Keratinocyte (primary cell): ENCODE data around the gene LDB2. TPM values are rescaled to one million over a fixed set of nuclear protein-coding genes. Genes with fewer than 3 reads are reported as not detected.

Source experiments
- DNase-seq: peaks from one replicate; pipeline ENCODE4 v3.0.0-alpha.2; 2011; ENCODE audit warnings: low read depth, missing footprints, low spot score
- FAIRE-seq: peaks from 2 replicates; lab custom pipeline; 2011; peaks lifted over from hg19 to GRCh38; lab: Jason Lieb, UNC
- H2AFZ ChIP-seq: 2 replicates; pipeline ENCODE4 v1.6.0; 2012; ENCODE audit warnings: low read length, control low read depth, inconsistent platforms; ENCODE audit not compliant: control insufficient read depth
- H3K27ac ChIP-seq: 2 replicates; pipeline ENCODE4 v1.5.1; 2011; ENCODE audit warnings: low read length; ENCODE audit not compliant: control insufficient read depth, insufficient read depth
- H3K27me3 ChIP-seq: 3 replicates; pipeline ENCODE4 v1.6.0; 2011; ENCODE audit warnings: low read length; ENCODE audit not compliant: control insufficient read depth, insufficient read depth; ENCODE audit errors: extremely low read depth
- H3K36me3 ChIP-seq, 2 experiments: 2 replicates in 1 of 2; 3 replicates in 1 of 2; pipeline ENCODE4 v1.5.1; 2011; ENCODE audit warnings: low read length in 2 of 2, mild to moderate bottlenecking in 1 of 2; ENCODE audit not compliant: control insufficient read depth in 2 of 2, insufficient read depth in 2 of 2; ENCODE audit errors: extremely low read depth in 1 of 2
- H3K4me1 ChIP-seq: 3 replicates; pipeline ENCODE4 v1.5.1; 2011; ENCODE audit warnings: low read length; ENCODE audit not compliant: control insufficient read depth, insufficient read depth; ENCODE audit errors: extremely low read depth
- H3K4me2 ChIP-seq: 3 replicates; pipeline ENCODE4 v1.6.0; 2011; ENCODE audit warnings: low read depth, low read length; ENCODE audit not compliant: control insufficient read depth, insufficient read depth; ENCODE audit errors: extremely low read depth
- H3K4me3 ChIP-seq, 3 experiments: fragments of 200-600 bp in 1 of 3; sonication (generic) in 1 of 3; 2 replicates in 2 of 3; 3 replicates in 1 of 3; pipeline ENCODE4 v1.5.1; 2011 to 2016; ENCODE audit warnings: low read length in 3 of 3, mild to moderate bottlenecking in 3 of 3, control low read depth in 2 of 3, inconsistent platforms in 1 of 3, low read depth in 1 of 3, mixed read lengths in 1 of 3, mixed run types in 1 of 3, moderate library complexity in 1 of 3; ENCODE audit not compliant: control insufficient read depth in 2 of 3, insufficient read depth in 2 of 3; ENCODE audit errors: extremely low read depth in 1 of 3
- H3K79me2 ChIP-seq: 2 replicates; pipeline ENCODE4 v1.6.0; 2012; ENCODE audit warnings: low read length; ENCODE audit not compliant: control insufficient read depth, insufficient read depth
- H3K9ac ChIP-seq: 3 replicates; pipeline ENCODE4 v1.6.0; 2011; ENCODE audit warnings: low read length; ENCODE audit not compliant: control insufficient read depth, insufficient read depth; ENCODE audit errors: extremely low read depth
- H3K9me1 ChIP-seq: 3 replicates; pipeline ENCODE4 v1.6.0; 2011; ENCODE audit warnings: low read length; ENCODE audit not compliant: control insufficient read depth, insufficient read depth; ENCODE audit errors: extremely low read depth
- H3K9me3 ChIP-seq: 2 replicates; pipeline ENCODE4 v1.5.1; 2012; ENCODE audit warnings: low read depth, low read length; ENCODE audit not compliant: control insufficient read depth
- H4K20me1 ChIP-seq: 3 replicates; pipeline ENCODE4 v1.6.0; 2011; ENCODE audit warnings: low read length; ENCODE audit not compliant: control insufficient read depth, insufficient read depth; ENCODE audit errors: extremely low read depth
- CTCF ChIP-seq, 3 experiments: IDR thresholded peaks in 1 of 3; conservative IDR thresholded peaks in 1 of 3; optimal IDR thresholded peaks in 1 of 3; 2 replicates in 2 of 3; 3 replicates in 1 of 3; pipeline versions ENCODE3 to v1.5.1; 2011; ENCODE audit warnings: low read length in 3 of 3, mild to moderate bottlenecking in 3 of 3, moderate library complexity in 2 of 3, control low read depth in 1 of 3, inconsistent platforms in 1 of 3; ENCODE audit not compliant: insufficient read depth in 2 of 3; ENCODE audit errors: extremely low read depth in 1 of 3
- EZH2 ChIP-seq: IDR thresholded peaks from one replicate; pipeline ENCODE4 v1.6.1; 2012; ENCODE audit warnings: inconsistent platforms, mild to moderate bottlenecking, low read length, moderate library complexity
- dilution Hi-C: fragments of 300-500 bp; cut with MboI; formaldehyde crosslinking; loops from one replicate; pipeline ENCODE4 v1.7.0; 2020; ENCODE audit warnings: low sequenced_read_pairs; ENCODE audit not compliant: extremely low pct_ligation_motif_present
- polyA plus RNA-seq, 5 experiments: library from polyadenylated mRNA; depleted of rRNA in 3 of 5; stranded (reverse) in 3 of 5; stranded (forward) in 1 of 5; unstranded in 1 of 5; fragments of >200 nt; gene quantifications; 1 replicate in 1 of 5; 2 replicates in 3 of 5; 3 replicates in 1 of 5; pipeline versions ENCODE4 v1.2.1 to v1.2.3, GENCODE V29; 2011 to 2012; ENCODE audit warnings: missing spikeins in 2 of 5, low read depth in 1 of 5, low replicate concordance in 1 of 5

The LDB2 gene
- polyA plus RNA-seq, 1 donor (not counting 4 experiments of a cell fraction or from before 2014, with no cell fraction given), result not detected

- Histone ChIP-seq H3K9ac (no peak overlapping the region), H3K79me2 (no peaks in the 10 kb centered on the region), H3K36me3 (no peaks in the 10 kb centered on the region), H3K9me1 (no peaks in the 10 kb centered on the region), H3K27me3 (no peaks in the 10 kb centered on the region), H2AFZ (no peak overlapping the region), H4K20me1 (no peaks in the 10 kb centered on the region), H3K4me1 (no peaks in the 10 kb centered on the region), H3K4me2 (no peak overlapping the region), H3K9me3 (no peaks in the 10 kb centered on the region), H3K4me3 (no peak overlapping the region), H3K27ac (no peak overlapping the region)
- no peak for FAIRE-seq
- DNase-seq, result no peak
- dilution Hi-C loops, result no loop called here
- TF ChIP-seq CTCF (optimal IDR thresholded peaks at IDR 0.05 in 1 of 3, IDR thresholded peaks at IDR 0.05 in 1 of 3, conservative IDR thresholded peaks at IDR 0.05 in 1 of 3; ENCODE audit: extremely low read depth in 1 of 3, insufficient read depth in 2 of 3, low read length in 3 of 3), result no peak
- no peak for TF ChIP-seq EZH2
Measured at GRCh38 chr4:16544869-16545268, 353.6 kb downstream of the LDB2 start.

- FAIRE-seq (no peak), DNase-seq (no peak)
- Histone ChIP-seq H3K4me3 (no peak overlapping the region), H3K4me1 (no peaks in the 10 kb centered on the region), H3K27ac (no peak overlapping the region), H2AFZ (no peak overlapping the region), H3K9me1 (no peaks in the 10 kb centered on the region), H3K79me2 (no peaks in the 10 kb centered on the region), H4K20me1 (no peaks in the 10 kb centered on the region), H3K9me3 (no peaks in the 10 kb centered on the region), H3K4me2 (no peak overlapping the region), H3K9ac (no peak overlapping the region), H3K27me3 (no peaks in the 10 kb centered on the region), H3K36me3 (no peaks in the 10 kb centered on the region)
- no peak for TF ChIP-seq CTCF (optimal IDR thresholded peaks at IDR 0.05 in 1 of 3, IDR thresholded peaks at IDR 0.05 in 1 of 3, conservative IDR thresholded peaks at IDR 0.05 in 1 of 3; ENCODE audit: extremely low read depth in 1 of 3, insufficient read depth in 2 of 3, low read length in 3 of 3)
- no peak for TF ChIP-seq EZH2
- dilution Hi-C loops, result no loop called here
Measured at GRCh38 chr4:16544251-16544721, 354.2 kb downstream of the LDB2 start.
